Spleen (tissue), 7 donors: Measurements from ENCODE around the gene AGMO.

Experiments used
- POLR2AphosphoS5 ChIP-seq, 3 donors: sonication (generic); formaldehyde crosslinking; IDR thresholded peaks; one replicate each; pipeline ENCODE4 v1.5.1; 2017; ENCODE audit warnings: antibody characterized with exemption in 3 of 3
- TF ChIP-seq, protein P1 (sequence below), 11 experiments: fragments of 200-600 bp in 7 of 11; fragments of 450-650 bp in 4 of 11; sonication (generic) in 4 of 11; IDR thresholded peaks in 8 of 11; conservative IDR thresholded peaks in 3 of 11; 1 replicate in 7 of 11; 2 replicates in 4 of 11; pipeline versions ENCODE4 v1.4.0 to v1.8.0; 2016 to 2021; ENCODE audit warnings: antibody characterized with exemption in 11 of 11, inconsistent platforms in 4 of 11, mild to moderate bottlenecking in 1 of 11
- donor health status: DM: no; HTN: no; CAD: no; lungs with moderate emphysema.
- donor health status: DM: no; HTN: no; CAD: no.
- donor health status: DM: no; HTN: no; CAD: no.

DNA sequence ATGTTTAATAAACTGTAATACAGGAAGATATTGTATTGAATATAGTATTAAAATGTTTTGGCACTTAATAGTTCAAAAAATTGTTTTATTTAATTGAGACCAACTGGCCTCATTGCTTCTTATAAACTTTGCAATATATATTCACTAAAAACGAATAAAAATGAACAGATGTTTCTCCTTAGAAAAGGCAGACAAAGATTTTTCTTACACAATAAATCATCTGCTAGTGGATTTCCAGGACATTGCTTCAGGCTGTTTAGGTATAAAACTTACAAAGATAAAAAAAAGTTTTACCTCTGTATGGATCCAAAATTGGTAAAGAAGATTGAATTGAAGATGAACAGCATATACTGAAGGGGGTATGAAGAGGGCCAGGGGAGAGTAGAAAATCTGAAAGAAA is 143.6 kb downstream of the AGMO start:
- TF ChIP-seq, protein P1, sequence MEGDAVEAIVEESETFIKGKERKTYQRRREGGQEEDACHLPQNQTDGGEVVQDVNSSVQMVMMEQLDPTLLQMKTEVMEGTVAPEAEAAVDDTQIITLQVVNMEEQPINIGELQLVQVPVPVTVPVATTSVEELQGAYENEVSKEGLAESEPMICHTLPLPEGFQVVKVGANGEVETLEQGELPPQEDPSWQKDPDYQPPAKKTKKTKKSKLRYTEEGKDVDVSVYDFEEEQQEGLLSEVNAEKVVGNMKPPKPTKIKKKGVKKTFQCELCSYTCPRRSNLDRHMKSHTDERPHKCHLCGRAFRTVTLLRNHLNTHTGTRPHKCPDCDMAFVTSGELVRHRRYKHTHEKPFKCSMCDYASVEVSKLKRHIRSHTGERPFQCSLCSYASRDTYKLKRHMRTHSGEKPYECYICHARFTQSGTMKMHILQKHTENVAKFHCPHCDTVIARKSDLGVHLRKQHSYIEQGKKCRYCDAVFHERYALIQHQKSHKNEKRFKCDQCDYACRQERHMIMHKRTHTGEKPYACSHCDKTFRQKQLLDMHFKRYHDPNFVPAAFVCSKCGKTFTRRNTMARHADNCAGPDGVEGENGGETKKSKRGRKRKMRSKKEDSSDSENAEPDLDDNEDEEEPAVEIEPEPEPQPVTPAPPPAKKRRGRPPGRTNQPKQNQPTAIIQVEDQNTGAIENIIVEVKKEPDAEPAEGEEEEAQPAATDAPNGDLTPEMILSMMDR (IDR thresholded peaks at IDR 0.05 in 8 of 11, conservative IDR thresholded peaks at IDR 0.05 in 3 of 11) = no peak
- no peak for TF ChIP-seq POLR2AphosphoS5 (IDR thresholded peaks at IDR 0.05)
